GM18858 (cell line): ENCODE measurements around the gene PCBP1.
"Not testable (repeated sequence)": the region's sequence is repeated elsewhere in the genome, so short reads cannot be mapped to it uniquely, and the experiment has no call there.

Experiments used
- ATAC-seq: cut with Tn5 transposase; IDR thresholded peaks from one replicate; pipeline ENCODE4 v1.9.1; 2021; ENCODE audit not compliant: unreplicated experiment

The PCBP1 gene

DNA sequence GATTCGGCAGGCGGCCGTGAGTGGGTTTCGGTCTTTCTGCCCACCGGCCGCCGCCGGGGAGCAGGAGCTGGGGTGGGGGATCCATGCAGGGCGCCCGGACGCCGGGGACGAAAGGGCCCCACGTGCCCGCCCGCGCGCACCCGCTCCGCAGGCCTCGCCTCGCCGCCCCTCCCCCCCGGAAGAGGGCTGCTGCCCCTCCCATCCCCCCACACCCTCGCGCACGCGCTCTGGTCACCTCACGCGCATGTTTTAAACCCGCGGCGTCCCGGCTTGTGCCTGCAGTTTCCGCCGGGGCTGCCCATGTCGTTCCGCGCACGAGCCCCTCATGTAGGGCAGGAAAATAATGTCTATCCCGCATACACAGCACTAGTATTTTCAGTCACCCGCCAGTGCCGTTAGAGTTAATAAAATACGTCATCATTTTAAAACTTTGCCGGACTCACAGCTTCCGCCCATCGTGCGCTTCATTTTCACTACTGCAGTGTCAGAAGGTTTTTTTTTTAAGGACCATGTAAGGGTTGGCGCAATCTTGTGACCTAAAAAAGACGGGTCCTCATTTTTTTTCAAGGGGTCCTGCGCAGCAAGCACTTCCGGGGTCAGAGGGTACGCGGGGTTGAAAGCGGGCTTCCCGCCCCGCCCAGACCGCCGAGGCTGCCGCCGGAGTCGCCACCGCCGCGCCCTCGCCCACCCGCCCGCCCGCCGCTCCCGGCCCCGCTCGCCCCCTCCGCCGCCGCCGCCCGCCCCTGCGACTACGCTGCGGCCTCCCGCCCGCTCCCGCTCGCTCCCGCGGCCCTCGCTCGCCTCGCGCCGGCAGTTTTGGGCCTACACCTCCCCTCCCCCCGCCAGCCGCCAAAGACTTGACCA, at the start of gene PCBP1:
Gene PCBP1 (plus strand): TSS at position 640 of the 864 bp plus-strand sequence. CDS start 267 bp downstream, outside the sequence.
- peak; percentile 11 for ATAC-seq

- no peak for ATAC-seq
Measured at GRCh38 chr2:70039366-70039765, 47.9 kb upstream of the PCBP1 start.

GRCh38 chr2:70041663-70042062, 45.6 kb upstream of the PCBP1 start:
- no peak for ATAC-seq

DNA sequence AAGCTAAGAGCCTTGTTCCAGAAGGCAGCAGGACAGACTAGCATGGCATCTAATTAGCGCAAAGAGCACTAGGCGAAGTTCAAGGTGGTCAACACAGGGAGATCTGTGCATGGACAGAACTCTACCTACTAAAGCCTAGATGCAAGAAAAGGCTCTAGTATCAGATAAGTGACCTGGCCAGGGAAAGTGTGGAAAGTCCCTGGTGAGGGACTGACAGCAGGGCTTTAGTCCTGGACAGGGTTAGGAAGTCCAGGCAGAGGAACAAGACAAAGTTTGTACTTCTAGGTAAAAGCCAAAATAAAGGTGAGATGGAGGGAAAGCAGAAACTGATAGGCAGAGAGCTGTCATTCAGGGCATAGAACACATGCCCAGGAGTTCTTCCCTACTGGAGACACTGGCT, 45.0 kb upstream of the PCBP1 start:
- ATAC-seq, result no peak

DNA sequence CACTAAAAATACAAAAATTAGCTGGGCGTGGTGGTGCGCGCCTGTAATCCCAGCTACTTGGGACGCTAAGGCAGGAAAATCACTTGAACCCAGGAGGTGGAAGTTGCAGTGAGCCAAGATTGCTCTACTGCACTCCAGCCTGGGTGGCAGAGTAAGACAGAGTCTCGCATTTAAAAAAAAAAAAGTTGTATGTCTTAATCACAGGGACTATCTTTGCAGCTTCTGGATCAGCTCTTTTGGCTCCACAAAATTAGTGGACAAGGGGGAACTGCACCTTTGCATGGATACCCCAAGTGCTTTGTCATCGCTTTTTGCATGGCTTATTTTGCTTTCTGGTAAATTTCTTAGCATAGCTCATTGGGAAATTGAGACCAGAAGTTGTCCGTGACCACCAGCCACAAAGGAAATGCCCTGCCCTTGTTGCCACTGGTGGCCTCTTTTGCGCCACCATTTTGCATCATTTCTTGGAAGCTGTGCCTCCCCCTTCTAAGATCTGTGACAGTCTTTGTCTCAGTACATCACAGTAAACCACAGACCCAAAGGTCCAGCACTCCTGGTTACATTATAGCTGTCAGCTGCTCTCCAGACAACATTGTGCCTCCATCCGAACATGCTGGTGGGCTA, 43.9 kb upstream of the PCBP1 start:
- no peak for ATAC-seq

GRCh38 chr2:70044290-70045040, 42.8 kb upstream of the PCBP1 start:
- ATAC-seq, result no peak

DNA sequence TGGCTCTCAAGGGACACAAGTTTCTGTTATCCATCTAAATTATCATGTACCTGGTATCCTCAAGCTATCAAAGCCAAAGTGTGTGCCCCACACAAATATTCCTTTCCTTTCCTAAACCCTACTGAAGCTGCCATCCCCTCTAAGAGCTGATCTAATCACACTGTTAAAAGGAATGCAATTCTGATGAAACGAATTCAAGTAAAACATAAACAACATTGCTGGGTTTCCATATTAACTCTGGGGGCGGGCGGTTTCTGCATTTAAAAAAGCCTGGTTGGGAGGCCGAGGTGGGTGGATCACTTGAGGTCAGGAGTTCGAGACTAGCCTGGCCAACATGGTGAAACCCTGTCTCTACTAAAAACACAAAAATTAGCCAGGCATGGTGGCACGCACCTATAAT, 41.9 kb upstream of the PCBP1 start:
- ATAC-seq, result no peak

DNA sequence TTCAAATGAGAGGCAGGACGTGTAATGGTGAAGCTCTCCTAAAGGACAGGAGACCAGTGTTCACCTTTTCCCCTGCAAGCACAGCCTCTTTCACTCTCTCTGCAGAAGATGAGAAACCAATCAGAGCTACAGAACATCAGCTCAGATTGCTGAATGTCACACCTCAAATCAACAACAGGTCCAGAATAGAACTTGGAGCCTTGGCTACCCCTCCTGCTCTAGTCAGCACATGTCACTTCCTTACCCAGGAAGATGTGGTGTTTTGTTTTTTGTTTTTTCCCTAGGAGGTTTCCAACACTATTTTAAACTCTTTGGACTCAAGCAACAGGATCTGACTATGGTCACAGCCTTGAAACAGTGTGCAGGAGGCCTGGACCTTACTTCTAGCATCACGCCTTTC, 41.3 kb upstream of the PCBP1 start:
- no peak for ATAC-seq

DNA sequence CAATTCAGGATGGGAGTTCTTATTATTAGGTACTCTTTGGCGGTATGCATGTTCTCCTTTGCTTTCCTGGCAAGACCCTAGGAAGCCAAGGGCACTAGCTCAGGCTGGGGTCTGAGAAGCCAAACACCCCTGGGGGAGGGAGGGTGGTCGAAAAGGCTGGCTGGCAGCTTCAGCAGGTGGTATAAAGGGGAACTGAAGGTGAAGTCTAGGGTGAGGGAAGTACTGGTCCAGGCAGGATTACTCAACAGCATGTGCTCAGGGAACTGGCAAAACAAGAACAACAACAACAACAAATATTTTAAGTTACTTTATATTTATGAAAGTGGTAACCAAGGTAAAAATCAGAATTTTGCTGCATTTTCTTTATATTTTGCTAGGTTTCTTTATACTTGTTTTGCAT, 40.7 kb upstream of the PCBP1 start:
- ATAC-seq, result no peak

DNA sequence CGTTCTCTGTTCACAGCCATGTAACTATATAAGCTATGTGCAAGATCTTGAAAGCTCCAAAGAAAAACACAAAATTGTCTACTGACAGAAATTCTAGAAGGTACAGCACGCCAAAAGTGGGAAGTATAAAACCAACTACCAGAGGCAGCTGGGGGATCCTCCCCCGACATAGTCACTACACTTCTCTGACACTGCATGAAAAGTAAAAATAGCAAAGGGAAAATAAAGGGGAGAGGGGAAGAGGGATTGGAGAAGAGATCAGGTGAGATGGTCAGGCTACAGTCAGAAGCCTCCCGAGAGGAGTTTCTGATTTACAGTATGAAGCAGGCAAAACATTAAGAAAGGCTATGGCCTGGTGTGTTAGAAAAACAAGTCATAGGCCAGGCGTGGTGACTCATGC, 39.8 kb upstream of the PCBP1 start:
- no peak for ATAC-seq

- ATAC-seq, result no peak
Measured at GRCh38 chr2:70049255-70049654, 38.0 kb upstream of the PCBP1 start.

- no peak for ATAC-seq
Measured at GRCh38 chr2:70050631-70051425, 36.4 kb upstream of the PCBP1 start.

DNA sequence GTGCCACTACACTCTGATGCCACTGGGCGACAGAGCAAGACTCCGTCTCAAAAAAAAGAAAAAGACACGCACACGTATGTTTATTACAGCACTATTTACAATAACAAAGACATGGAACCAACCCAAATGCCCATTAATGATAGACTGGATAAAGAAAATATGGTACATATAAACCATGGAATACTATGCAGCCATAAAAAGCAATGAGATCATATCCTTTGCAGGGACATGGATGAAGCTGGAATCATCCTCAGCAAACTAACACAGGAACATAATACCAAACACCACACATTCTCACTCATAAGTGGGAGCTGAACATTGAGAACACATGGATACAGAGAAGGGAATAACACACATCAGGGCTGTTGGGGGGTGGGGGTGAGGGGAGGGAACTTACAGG, 32.0 kb upstream of the PCBP1 start:
- ATAC-seq, result not testable (repeated sequence)

- ATAC-seq, result no peak
Measured at GRCh38 chr2:70061317-70061716, 26.0 kb upstream of the PCBP1 start.

- no peak for ATAC-seq
Measured at GRCh38 chr2:70062270-70062669, 25.0 kb upstream of the PCBP1 start.

DNA sequence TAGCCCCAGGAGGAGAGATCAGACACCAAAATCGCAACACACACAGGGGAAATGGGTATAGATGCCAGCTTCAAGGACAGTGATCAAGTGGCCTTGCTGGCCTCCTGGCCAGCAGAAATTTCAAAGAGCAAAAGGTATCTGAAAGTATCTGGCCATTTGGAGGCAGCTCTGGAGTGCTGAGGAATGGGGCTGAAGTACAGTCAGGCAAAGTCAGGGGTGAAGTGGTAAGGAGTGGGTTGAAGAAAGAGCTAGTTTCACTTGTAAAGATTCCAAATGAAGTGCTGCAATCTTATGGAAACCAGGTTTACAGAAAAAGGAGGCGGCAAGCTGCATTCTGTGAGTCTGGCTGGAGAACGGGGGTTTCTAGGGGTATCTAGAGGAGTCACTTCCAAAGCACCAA, 19.2 kb upstream of the PCBP1 start:
- no peak for ATAC-seq

GRCh38 chr2:70069049-70069448, 18.2 kb upstream of the PCBP1 start:
- peak; percentile 70 for ATAC-seq

GRCh38 chr2:70070542-70071268, 16.6 kb upstream of the PCBP1 start:
- ATAC-seq, result peak; percentile 50

DNA sequence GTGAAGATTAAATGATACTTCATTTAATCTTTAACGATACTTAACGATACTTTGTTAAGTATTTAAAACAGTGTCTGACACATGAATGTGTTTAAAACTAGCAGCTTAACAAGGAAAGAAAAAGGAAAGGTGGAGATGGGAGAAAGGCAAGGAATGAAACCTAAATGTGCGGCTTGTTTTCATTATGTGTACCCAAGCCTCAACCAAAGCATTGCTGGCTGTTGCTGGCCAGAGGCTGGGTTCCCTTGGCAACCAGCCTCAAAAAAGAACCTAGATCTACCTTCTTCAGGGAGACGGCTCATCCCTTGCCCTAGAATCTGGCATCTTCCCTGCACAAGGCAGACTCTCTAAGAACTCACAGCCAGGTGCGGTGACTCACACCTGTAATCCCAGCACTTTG, 13.8 kb upstream of the PCBP1 start:
- no peak for ATAC-seq

DNA sequence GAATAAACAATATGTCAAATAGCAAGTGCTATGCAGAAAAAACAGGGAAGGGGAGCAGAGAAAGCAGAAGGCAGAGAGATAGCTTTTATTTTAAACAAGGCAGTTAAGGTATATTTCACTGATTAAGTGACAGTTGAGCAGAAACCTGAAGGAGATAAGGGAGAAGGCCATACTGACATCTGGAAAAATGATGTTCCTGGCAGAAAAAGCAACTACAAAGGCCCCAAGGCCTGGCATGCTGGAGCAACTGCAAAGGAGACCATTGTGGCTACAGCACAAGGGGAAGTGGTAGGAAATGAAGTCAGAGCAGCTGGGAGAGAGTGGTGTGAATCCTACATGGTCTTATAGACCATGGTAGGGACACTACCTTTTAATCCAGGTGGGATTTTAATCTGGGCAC, 8.9 kb upstream of the PCBP1 start:
- no peak for ATAC-seq
